HL-60 (cell line): Measurements from ENCODE around the gene R3HDM2.
"Not testable (repeated sequence)": the region's sequence is repeated elsewhere in the genome, so short reads cannot be mapped to it uniquely, and the experiment has no call there.

Source experiments
- DNase-seq, 2 experiments: peaks; one replicate each; pipeline ENCODE4 v3.0.0-alpha.2; 2010 to 2020; ENCODE audit warnings: low read depth in 1 of 2, low spot score in 1 of 2
- H3K27ac ChIP-seq: fragments of 250-450 bp; sonication (Bioruptor Pico); replicated peaks from 2 replicates; pipeline ENCODE4 v1.5.1; 2020; ENCODE audit warnings: mild to moderate bottlenecking, moderate library complexity
- H3K27me3 ChIP-seq: fragments of 250-450 bp; sonication (Bioruptor Pico); 2 replicates; pipeline ENCODE4 v1.5.1; 2021; ENCODE audit warnings: mild to moderate bottlenecking, moderate library complexity; ENCODE audit not compliant: insufficient read depth, poor library complexity, severe bottlenecking
- H3K4me3 ChIP-seq: replicated peaks from 2 replicates; pipeline ENCODE4 v1.5.1; 2011; ENCODE audit warnings: mild to moderate bottlenecking, control low read depth, low read length; ENCODE audit not compliant: insufficient read depth
- GABPA ChIP-seq: IDR thresholded peaks from 2 replicates; pipeline ENCODE4 v1.6.1; 2012; ENCODE audit warnings: low read depth
- POLR2AphosphoS5 ChIP-seq: IDR thresholded peaks from 2 replicates; pipeline ENCODE4 v1.6.1; 2012; ENCODE audit warnings: low read depth
- SPI1 ChIP-seq: IDR thresholded peaks from 2 replicates; pipeline ENCODE4 v1.6.1; 2012; ENCODE audit warnings: low read depth, mild to moderate bottlenecking, borderline replicate concordance
- TF ChIP-seq, protein P1 (sequence below): IDR thresholded peaks from 2 replicates; pipeline ENCODE4 v1.6.1; 2012; ENCODE audit warnings: low read depth; ENCODE audit not compliant: insufficient replicate concordance
- TF ChIP-seq, protein P2 (sequence below): IDR thresholded peaks from one replicate; pipeline ENCODE4 v1.5.1; 2011; ENCODE audit warnings: low read length, control low read depth, inconsistent platforms; ENCODE audit not compliant: insufficient read depth

The R3HDM2 gene

DNA sequence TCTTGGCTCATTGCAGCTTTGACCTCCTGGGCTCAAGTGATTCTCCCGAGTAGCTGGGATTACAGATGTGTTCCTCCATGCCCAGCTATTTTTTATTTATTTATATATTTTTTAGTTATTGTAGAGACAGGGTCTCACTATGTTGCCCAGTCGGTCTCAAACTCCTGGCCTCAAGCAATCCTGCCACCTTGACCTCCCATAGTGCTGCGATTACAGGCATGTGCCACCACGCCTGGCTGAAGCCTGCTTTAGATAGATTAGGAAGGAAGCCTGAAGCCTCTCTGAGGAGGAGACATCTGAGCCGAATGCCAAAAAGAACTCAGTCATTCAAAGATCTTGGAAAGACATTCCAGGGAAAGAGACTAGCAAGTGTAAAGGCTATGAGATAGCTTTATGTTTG lies 13.9 kb upstream of the R3HDM2 start:
- no peak for DNase-seq
- H3K27ac ChIP-seq, result no peak overlapping the region
- TF ChIP-seq, protein P1, sequence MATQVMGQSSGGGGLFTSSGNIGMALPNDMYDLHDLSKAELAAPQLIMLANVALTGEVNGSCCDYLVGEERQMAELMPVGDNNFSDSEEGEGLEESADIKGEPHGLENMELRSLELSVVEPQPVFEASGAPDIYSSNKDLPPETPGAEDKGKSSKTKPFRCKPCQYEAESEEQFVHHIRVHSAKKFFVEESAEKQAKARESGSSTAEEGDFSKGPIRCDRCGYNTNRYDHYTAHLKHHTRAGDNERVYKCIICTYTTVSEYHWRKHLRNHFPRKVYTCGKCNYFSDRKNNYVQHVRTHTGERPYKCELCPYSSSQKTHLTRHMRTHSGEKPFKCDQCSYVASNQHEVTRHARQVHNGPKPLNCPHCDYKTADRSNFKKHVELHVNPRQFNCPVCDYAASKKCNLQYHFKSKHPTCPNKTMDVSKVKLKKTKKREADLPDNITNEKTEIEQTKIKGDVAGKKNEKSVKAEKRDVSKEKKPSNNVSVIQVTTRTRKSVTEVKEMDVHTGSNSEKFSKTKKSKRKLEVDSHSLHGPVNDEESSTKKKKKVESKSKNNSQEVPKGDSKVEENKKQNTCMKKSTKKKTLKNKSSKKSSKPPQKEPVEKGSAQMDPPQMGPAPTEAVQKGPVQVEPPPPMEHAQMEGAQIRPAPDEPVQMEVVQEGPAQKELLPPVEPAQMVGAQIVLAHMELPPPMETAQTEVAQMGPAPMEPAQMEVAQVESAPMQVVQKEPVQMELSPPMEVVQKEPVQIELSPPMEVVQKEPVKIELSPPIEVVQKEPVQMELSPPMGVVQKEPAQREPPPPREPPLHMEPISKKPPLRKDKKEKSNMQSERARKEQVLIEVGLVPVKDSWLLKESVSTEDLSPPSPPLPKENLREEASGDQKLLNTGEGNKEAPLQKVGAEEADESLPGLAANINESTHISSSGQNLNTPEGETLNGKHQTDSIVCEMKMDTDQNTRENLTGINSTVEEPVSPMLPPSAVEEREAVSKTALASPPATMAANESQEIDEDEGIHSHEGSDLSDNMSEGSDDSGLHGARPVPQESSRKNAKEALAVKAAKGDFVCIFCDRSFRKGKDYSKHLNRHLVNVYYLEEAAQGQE, result no peak
- TF ChIP-seq GABPA (no peak), POLR2AphosphoS5 (no peak), SPI1 (no peak)
- TF ChIP-seq, protein P2, sequence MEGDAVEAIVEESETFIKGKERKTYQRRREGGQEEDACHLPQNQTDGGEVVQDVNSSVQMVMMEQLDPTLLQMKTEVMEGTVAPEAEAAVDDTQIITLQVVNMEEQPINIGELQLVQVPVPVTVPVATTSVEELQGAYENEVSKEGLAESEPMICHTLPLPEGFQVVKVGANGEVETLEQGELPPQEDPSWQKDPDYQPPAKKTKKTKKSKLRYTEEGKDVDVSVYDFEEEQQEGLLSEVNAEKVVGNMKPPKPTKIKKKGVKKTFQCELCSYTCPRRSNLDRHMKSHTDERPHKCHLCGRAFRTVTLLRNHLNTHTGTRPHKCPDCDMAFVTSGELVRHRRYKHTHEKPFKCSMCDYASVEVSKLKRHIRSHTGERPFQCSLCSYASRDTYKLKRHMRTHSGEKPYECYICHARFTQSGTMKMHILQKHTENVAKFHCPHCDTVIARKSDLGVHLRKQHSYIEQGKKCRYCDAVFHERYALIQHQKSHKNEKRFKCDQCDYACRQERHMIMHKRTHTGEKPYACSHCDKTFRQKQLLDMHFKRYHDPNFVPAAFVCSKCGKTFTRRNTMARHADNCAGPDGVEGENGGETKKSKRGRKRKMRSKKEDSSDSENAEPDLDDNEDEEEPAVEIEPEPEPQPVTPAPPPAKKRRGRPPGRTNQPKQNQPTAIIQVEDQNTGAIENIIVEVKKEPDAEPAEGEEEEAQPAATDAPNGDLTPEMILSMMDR, result no peak
- H3K4me3 ChIP-seq, result no peak overlapping the region
- no peaks in the 10 kb centered on the region for H3K27me3 ChIP-seq

DNA sequence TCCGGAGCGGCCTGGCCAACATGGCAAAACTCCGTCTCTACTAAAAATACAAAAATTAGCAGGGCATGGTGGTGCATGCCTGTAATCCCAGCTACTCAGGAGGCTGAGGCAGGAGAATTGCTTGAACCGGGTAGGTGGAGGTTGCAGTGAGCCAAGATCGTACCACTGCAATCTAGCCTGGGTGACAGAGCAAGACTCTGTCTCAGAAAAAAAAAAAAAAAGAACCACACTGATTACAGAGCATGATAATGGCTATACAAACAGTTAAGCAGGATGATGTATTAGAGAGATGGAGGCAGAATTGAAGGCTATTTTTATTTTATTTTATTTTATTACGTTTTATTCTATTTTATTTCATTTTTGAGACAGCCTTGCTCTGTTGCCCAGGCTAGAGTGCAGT lies 13.5 kb upstream of the R3HDM2 start:
- not testable (repeated sequence) for H3K4me3 ChIP-seq, H3K27ac ChIP-seq, H3K27me3 ChIP-seq, DNase-seq

DNA sequence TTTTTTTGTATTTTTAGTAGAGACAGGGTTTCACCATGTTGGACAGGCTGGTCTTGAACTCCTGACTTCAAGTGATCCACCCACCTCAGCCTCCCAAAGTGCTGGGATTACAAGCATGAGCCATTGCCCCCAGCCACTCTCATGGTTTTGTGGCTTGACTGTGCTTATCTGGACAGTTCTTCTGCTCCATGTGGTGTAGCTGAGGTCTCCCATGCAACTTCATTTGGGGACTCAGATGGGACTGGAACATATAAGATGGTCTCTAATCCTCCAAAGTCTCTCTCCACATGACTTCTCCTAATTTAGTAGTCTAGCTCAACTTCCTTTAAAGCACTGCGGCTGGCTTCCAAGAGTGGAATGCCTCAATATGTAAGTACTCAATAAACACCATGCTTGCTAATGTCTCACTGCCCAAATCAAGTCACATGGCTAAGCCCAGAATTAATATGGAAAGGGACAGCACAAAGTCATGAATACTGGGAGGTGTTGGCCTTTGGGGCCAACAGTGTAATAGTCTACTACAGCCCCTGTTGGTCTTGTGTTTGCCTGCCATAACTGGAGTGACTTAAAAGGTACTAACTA lies 11.1 kb upstream of the R3HDM2 start:
- Histone ChIP-seq H3K27me3 (no peaks in the 10 kb centered on the region), H3K4me3 (no peak overlapping the region), H3K27ac (no peak overlapping the region; the same call in 1 of the 2 replicates)
- no peak for TF ChIP-seq SPI1
- TF ChIP-seq POLR2AphosphoS5, result no peak
- no peak for TF ChIP-seq GABPA
- TF ChIP-seq, protein P1, result no peak
- TF ChIP-seq, protein P2, result no peak
- no peak for DNase-seq

DNA sequence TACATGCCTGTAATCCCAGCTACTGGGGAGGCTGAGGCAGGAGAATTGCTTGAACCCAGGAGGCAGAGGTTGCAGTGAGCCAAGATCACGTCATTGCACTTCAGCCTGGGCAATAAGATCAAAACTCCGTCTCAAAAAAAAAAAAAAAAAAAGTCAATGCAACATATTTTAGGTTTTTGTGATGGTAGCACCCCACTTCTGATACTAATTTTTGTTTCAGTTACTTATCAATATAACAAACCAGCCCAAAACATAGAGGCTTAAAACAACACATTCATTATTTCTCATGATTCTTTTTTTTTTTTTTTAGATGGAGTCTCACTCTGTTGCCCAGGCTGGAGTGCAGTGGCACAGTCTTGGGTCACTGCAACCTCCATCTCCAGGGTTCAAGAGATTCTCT lies 10.6 kb upstream of the R3HDM2 start:
- DNase-seq, H3K4me3 ChIP-seq, H3K27ac ChIP-seq, H3K27me3 ChIP-seq: not testable (repeated sequence)

DNA sequence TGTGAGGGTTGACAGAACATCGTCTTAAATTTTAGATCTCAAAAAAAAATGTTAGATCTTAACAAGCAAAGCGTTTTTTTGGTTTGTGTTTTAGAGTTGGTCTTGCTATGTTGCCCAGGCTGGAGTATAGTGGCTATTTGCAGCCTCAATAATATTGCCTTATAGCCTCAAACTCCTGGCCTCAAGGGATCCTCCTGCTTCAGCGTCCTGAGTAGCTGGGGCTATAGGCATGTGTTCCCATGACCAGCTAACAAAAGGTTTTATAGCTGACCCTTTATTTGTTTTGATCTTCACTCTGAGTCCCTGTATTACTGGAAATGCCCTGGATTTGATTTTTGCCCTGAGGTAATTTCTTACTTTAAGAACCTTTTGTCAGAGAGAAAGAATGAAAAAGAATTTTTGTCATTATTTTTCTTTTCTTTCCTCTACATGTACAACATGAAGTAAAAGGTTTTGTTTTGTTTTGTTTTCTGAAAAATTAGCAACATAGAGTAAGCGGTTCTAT lies 9.0 kb upstream of the R3HDM2 start:
- DNase-seq, result no peak
- no peak for TF ChIP-seq SPI1
- TF ChIP-seq, protein P2, result no peak
- TF ChIP-seq GABPA, result no peak
- TF ChIP-seq, protein P1, result no peak
- TF ChIP-seq POLR2AphosphoS5, result no peak

More for the DNA sequence above, 9.0 kb upstream of the R3HDM2 start:
- Histone ChIP-seq H3K27ac (no peak overlapping the region), H3K4me3 (no peak overlapping the region), H3K27me3 (no peaks in the 10 kb centered on the region)
